ENCODE data around the gene ECPAS. TPM values are rescaled to one million over a fixed set of nuclear protein-coding genes. Genes with fewer than 3 reads are reported as not detected.

The ECPAS gene
- total RNA-seq, 2 experiments from 2014 or later: 41.0 to 63.2 TPM

GRCh38 chr9:111431684-111432083, 52.5 kb downstream of the ECPAS start:
- intact Hi-C loops (cut with micrococcal nuclease; ENCODE audit: unreplicated experiment): no loop called here
- ChIA-PET POLR2A (interaction anchor here (0.6 kb wide), 1 partner anchor 94 kb away, joined by 3 read pairs; no protein-coding TSS in a partner anchor), CTCF (ENCODE audit: unreplicated experiment) (no interaction called here)
- TF ChIP-seq EZH2phosphoT487 (IDR thresholded peaks at IDR 0.05; ENCODE audit: borderline replicate concordance, low read depth, low read length) (no peak), CTCF (conservative IDR thresholded peaks at IDR 0.05; ENCODE audit: low read length) (no peak)
- no peak overlapping the region for H3K4me3 ChIP-seq (ENCODE audit: low read depth, low read length, poor library complexity, severe bottlenecking)
- DNase-seq (ENCODE audit: low spot score): no peak
- H3K4me1 ChIP-seq (ENCODE audit: insufficient read depth, low read length, poor library complexity, severe bottlenecking): no peaks in the 10 kb centered on the region
- peaks cover 74% of the 10 kb centered on the region for H3K36me3 ChIP-seq (ENCODE audit: insufficient read depth, low read length)
- H3K27ac ChIP-seq (ENCODE audit: low read depth, low read length, poor library complexity, severe bottlenecking): no peak overlapping the region
- H3K9me2 ChIP-seq (ENCODE audit: insufficient read depth, low read length): no peaks in the 10 kb centered on the region
- no peaks in the 10 kb centered on the region for H3K79me2 ChIP-seq (ENCODE audit: insufficient read depth, low read depth, low read length)
- H2AFZ ChIP-seq (ENCODE audit: low read length): no peak overlapping the region
- no peaks in the 10 kb centered on the region for H3K9me3 ChIP-seq (ENCODE audit: low read length)
- no TSS peak for BruUV-seq (replicated peaks)
- no peak overlapping the region for H3K4me2 ChIP-seq (ENCODE audit: low read length)
- no peaks in the 10 kb centered on the region for H4K20me1 ChIP-seq (ENCODE audit: insufficient read depth, low read length)

GRCh38 chr9:111429175-111429574, 55.0 kb downstream of the ECPAS start:
- Histone ChIP-seq H3K9me3 (ENCODE audit: low read length) (no peaks in the 10 kb centered on the region), H3K9me2 (ENCODE audit: insufficient read depth, low read length) (no peaks in the 10 kb centered on the region), H3K4me3 (ENCODE audit: low read depth, low read length, poor library complexity, severe bottlenecking) (no peak overlapping the region), H3K36me3 (ENCODE audit: insufficient read depth, low read length) (peaks cover 84% of the 10 kb centered on the region), H4K20me1 (ENCODE audit: insufficient read depth, low read length) (no peaks in the 10 kb centered on the region), H3K4me1 (ENCODE audit: insufficient read depth, low read length, poor library complexity, severe bottlenecking) (no peaks in the 10 kb centered on the region), H3K79me2 (ENCODE audit: insufficient read depth, low read depth, low read length) (no peaks in the 10 kb centered on the region), H2AFZ (ENCODE audit: low read length) (no peak overlapping the region), H3K4me2 (ENCODE audit: low read length) (no peak overlapping the region), H3K27ac (ENCODE audit: low read depth, low read length, poor library complexity, severe bottlenecking) (no peak overlapping the region)
- intact Hi-C loops (cut with micrococcal nuclease; ENCODE audit: unreplicated experiment): no loop called here
- TF ChIP-seq CTCF (conservative IDR thresholded peaks at IDR 0.05; ENCODE audit: low read length) (no peak), EZH2phosphoT487 (IDR thresholded peaks at IDR 0.05; ENCODE audit: borderline replicate concordance, low read depth, low read length) (no peak)
- CTCF ChIA-PET (ENCODE audit: unreplicated experiment): no interaction called here
- no TSS peak for BruUV-seq (replicated peaks)
- no peak for DNase-seq (ENCODE audit: low spot score)
- POLR2A ChIA-PET: interaction anchor here (0.5 kb wide), 1 partner anchor 104 kb away, joined by 3 read pairs; no protein-coding TSS in a partner anchor

GRCh38 chr9:111427186-111427585, 57.0 kb downstream of the ECPAS start:
- no peaks in the 10 kb centered on the region for H3K9me2 ChIP-seq (ENCODE audit: insufficient read depth, low read length)
- H3K27ac ChIP-seq (ENCODE audit: low read depth, low read length, poor library complexity, severe bottlenecking): no peak overlapping the region
- no peak overlapping the region for H2AFZ ChIP-seq (ENCODE audit: low read length)
- BruUV-seq (replicated peaks): no TSS peak
- H3K79me2 ChIP-seq (ENCODE audit: insufficient read depth, low read depth, low read length): no peaks in the 10 kb centered on the region
- intact Hi-C loops (cut with micrococcal nuclease; ENCODE audit: unreplicated experiment): no loop called here
- POLR2A ChIA-PET: interaction anchor here (0.7 kb wide), 1 partner anchor 18 kb away, joined by 3 read pairs; no protein-coding TSS in a partner anchor
- DNase-seq (ENCODE audit: low spot score): no peak
- CTCF ChIA-PET (ENCODE audit: unreplicated experiment): no interaction called here
- no peaks in the 10 kb centered on the region for H3K4me1 ChIP-seq (ENCODE audit: insufficient read depth, low read length, poor library complexity, severe bottlenecking)
- TF ChIP-seq EZH2phosphoT487 (IDR thresholded peaks at IDR 0.05; ENCODE audit: borderline replicate concordance, low read depth, low read length): no peak
- TF ChIP-seq CTCF (conservative IDR thresholded peaks at IDR 0.05; ENCODE audit: low read length): no peak
- H3K4me3 ChIP-seq (ENCODE audit: low read depth, low read length, poor library complexity, severe bottlenecking): no peak overlapping the region
- no peaks in the 10 kb centered on the region for H4K20me1 ChIP-seq (ENCODE audit: insufficient read depth, low read length)
- H3K4me2 ChIP-seq (ENCODE audit: low read length): no peak overlapping the region
- H3K36me3 ChIP-seq (ENCODE audit: insufficient read depth, low read length): peaks cover 88% of the 10 kb centered on the region
- no peaks in the 10 kb centered on the region for H3K9me3 ChIP-seq (ENCODE audit: low read length)

All from OCI-LY7 (cell line).